ENCODE measurements around the gene CUL2.

DNA sequence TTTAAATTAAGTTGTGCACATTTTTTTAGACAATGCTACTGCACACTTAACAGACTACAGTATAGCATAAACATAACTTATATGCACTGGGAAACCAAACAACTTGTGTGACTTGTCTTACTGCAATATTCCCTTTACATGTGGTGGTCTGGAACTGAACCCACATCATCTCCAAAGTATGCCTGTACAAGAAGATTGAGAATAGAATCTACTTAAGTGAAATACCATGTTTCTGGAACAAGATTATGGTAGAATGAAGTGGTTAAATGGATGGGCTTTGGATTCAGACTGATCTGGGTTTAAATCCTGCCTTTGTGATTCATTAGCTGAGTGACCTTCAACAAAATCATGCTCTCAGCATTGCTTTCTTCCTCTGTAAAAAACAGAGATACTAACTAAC lies 30.7 kb downstream of the CUL2 start:
- TF ChIP-seq CTCF (IDR thresholded peaks at IDR 0.05) (no peak), POLR2A (IDR thresholded peaks at IDR 0.05) (no peak)
